HepG2 (cell line): ENCODE data around the gene EEA1. TPM values are rescaled to one million over a fixed set of nuclear protein-coding genes. Genes with fewer than 3 reads are reported as not detected.
A peak's percentile ranks its signal among the peaks of the same experiment; 100 is the strongest.

Experiments
- FOXP1 ChIP-seq, 2 experiments: fragments of 450-650 bp in 1 of 2; IDR thresholded peaks; 2 replicates each; pipeline ENCODE4 v1.6.1; 2017 to 2018; ENCODE audit warnings: antibody characterized with exemption in 1 of 2
- GTF3A ChIP-seq: sonication (generic); formaldehyde crosslinking; conservative IDR thresholded peaks from 2 replicates; pipeline ENCODE4 v1.4.0; 2020; ENCODE audit warnings: mild to moderate bottlenecking, missing genetic modification reagents
- NFYB ChIP-seq: sonication (generic); formaldehyde crosslinking; IDR thresholded peaks from 2 replicates; pipeline ENCODE4 v1.4.0; 2020; ENCODE audit warnings: missing genetic modification reagents
- PHF20 ChIP-seq: sonication (generic); formaldehyde crosslinking; IDR thresholded peaks from 2 replicates; pipeline ENCODE4 v1.5.0; 2020; ENCODE audit warnings: mild to moderate bottlenecking, missing genetic modification reagents
- SAFB2 ChIP-seq: sonication (generic); formaldehyde crosslinking; IDR thresholded peaks from 2 replicates; pipeline ENCODE4 v1.5.1; 2020; ENCODE audit warnings: missing genetic modification reagents, low read depth, mild to moderate bottlenecking, borderline replicate concordance
- SNAPC5 ChIP-seq: sonication (generic); formaldehyde crosslinking; IDR thresholded peaks from 2 replicates; pipeline ENCODE4 v1.8.1; 2023; ENCODE audit warnings: mild to moderate bottlenecking, missing genetic modification reagents, borderline replicate concordance
- SP2 ChIP-seq: sonication (generic); formaldehyde crosslinking; IDR thresholded peaks from 2 replicates; pipeline ENCODE4 v1.5.1; 2020; ENCODE audit warnings: mild to moderate bottlenecking, missing genetic modification reagents
- SRY ChIP-seq: sonication (generic); formaldehyde crosslinking; IDR thresholded peaks from 2 replicates; pipeline ENCODE4 v1.8.0; 2022; ENCODE audit warnings: mild to moderate bottlenecking, missing genetic modification reagents
- ZNF143 ChIP-seq: sonication (generic); formaldehyde crosslinking; IDR thresholded peaks from 2 replicates; pipeline ENCODE4 v1.4.0; 2020; ENCODE audit warnings: missing genetic modification reagents
- ZNF558 ChIP-seq: sonication (generic); formaldehyde crosslinking; IDR thresholded peaks from 2 replicates; pipeline ENCODE4 v1.9.0; 2022; ENCODE audit warnings: mild to moderate bottlenecking, missing genetic modification reagents, borderline replicate concordance
- polyA plus RNA-seq, 8 experiments: library from polyadenylated mRNA; depleted of rRNA in 3 of 8; stranded (reverse) in 7 of 8; unstranded in 1 of 8; fragments of >200 nt; fragmentation: Illumina TruSeq in 4 of 8; extraction: Trizol in 4 of 8; gene quantifications; 2 replicates each; pipeline versions ENCODE4 v1.2.1 to v1.2.3, GENCODE V29; 2011 to 2016; ENCODE audit warnings: low read depth in 4 of 8, missing spikeins in 1 of 8, mixed read lengths in 1 of 8; ENCODE audit not compliant: insufficient read depth in 1 of 8
- total RNA-seq, 5 experiments: library from RNA; depleted of rRNA; stranded (reverse); fragments of >200 nt; fragmentation: Illumina TruSeq; extraction: Trizol; gene quantifications; 2 replicates each; pipeline ENCODE4 v1.2.3, GENCODE V29; 2016; ENCODE audit warnings: low read depth in 1 of 5
- TF ChIP-seq, protein P1 (sequence below): sonication (generic); formaldehyde crosslinking; IDR thresholded peaks from 2 replicates; pipeline ENCODE4 v1.4.0; 2020; ENCODE audit warnings: mild to moderate bottlenecking, missing genetic modification reagents
- TF ChIP-seq, protein P2 (sequence below): sonication (generic); formaldehyde crosslinking; IDR thresholded peaks from 2 replicates; pipeline ENCODE4 v1.4.0; 2020; ENCODE audit warnings: missing genetic modification reagents, borderline replicate concordance
- TF ChIP-seq, protein P3 (sequence below): sonication (generic); formaldehyde crosslinking; IDR thresholded peaks from 2 replicates; pipeline ENCODE4 v1.5.1; 2020; ENCODE audit warnings: missing genetic modification reagents, mild to moderate bottlenecking, borderline replicate concordance
- TF ChIP-seq, protein P4 (sequence below): sonication (generic); formaldehyde crosslinking; IDR thresholded peaks from 2 replicates; pipeline ENCODE4 v1.8.0; 2022; ENCODE audit warnings: mild to moderate bottlenecking, missing genetic modification reagents, moderate library complexity
- TF ChIP-seq, protein P5 (sequence below): conservative IDR thresholded peaks from 2 replicates; pipeline ENCODE4 v1.6.1; 2018; ENCODE audit warnings: missing genetic modification reagents

The EEA1 gene
- total and polyA plus RNA-seq, 2 of the 13 experiments (the other 11 are each of a cell fraction or from before 2014, with no cell fraction given), result 5.0 to 19.3 TPM

DNA sequence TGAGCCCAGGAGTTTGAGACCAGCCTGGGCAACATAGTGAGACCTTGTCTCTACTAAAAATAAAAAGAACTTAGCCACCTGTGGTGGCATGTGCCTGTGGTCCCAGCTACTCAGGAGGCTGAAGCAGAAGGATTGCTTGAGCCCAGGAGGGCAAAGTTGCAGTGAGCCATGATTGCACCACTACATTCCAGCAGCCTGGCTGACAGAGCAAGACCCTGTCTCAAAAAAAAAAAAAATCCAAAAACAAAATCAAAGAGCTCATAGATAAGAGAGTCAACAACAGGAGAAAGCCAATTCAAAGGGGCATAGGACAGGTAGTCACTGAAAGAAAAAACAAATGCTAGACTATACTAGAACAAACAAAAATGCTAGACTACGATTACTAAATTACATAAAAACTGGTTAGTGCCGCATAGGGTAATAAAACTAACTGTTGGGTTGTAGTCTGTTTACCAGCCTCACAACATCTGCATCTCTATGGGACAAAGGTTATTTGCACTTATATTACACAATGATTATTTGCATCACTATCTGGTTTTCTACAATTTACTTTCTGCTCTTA, 16.6 kb upstream of the EEA1 start (continued):
- TF ChIP-seq, protein P1, sequence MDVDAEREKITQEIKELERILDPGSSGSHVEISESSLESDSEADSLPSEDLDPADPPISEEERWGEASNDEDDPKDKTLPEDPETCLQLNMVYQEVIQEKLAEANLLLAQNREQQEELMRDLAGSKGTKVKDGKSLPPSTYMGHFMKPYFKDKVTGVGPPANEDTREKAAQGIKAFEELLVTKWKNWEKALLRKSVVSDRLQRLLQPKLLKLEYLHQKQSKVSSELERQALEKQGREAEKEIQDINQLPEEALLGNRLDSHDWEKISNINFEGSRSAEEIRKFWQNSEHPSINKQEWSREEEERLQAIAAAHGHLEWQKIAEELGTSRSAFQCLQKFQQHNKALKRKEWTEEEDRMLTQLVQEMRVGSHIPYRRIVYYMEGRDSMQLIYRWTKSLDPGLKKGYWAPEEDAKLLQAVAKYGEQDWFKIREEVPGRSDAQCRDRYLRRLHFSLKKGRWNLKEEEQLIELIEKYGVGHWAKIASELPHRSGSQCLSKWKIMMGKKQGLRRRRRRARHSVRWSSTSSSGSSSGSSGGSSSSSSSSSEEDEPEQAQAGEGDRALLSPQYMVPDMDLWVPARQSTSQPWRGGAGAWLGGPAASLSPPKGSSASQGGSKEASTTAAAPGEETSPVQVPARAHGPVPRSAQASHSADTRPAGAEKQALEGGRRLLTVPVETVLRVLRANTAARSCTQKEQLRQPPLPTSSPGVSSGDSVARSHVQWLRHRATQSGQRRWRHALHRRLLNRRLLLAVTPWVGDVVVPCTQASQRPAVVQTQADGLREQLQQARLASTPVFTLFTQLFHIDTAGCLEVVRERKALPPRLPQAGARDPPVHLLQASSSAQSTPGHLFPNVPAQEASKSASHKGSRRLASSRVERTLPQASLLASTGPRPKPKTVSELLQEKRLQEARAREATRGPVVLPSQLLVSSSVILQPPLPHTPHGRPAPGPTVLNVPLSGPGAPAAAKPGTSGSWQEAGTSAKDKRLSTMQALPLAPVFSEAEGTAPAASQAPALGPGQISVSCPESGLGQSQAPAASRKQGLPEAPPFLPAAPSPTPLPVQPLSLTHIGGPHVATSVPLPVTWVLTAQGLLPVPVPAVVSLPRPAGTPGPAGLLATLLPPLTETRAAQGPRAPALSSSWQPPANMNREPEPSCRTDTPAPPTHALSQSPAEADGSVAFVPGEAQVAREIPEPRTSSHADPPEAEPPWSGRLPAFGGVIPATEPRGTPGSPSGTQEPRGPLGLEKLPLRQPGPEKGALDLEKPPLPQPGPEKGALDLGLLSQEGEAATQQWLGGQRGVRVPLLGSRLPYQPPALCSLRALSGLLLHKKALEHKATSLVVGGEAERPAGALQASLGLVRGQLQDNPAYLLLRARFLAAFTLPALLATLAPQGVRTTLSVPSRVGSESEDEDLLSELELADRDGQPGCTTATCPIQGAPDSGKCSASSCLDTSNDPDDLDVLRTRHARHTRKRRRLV (CRISPR knock-in tag), result no peak
- TF ChIP-seq, protein P2, sequence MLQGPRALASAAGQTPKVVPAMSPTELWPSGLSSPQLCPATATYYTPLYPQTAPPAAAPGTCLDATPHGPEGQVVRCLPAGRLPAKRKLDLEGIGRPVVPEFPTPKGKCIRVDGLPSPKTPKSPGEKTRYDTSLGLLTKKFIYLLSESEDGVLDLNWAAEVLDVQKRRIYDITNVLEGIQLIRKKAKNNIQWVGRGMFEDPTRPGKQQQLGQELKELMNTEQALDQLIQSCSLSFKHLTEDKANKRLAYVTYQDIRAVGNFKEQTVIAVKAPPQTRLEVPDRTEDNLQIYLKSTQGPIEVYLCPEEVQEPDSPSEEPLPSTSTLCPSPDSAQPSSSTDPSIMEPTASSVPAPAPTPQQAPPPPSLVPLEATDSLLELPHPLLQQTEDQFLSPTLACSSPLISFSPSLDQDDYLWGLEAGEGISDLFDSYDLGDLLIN (CRISPR knock-in tag), result no peak
- TF ChIP-seq PHF20 (CRISPR knock-in tag), result no peak
- TF ChIP-seq, protein P3, sequence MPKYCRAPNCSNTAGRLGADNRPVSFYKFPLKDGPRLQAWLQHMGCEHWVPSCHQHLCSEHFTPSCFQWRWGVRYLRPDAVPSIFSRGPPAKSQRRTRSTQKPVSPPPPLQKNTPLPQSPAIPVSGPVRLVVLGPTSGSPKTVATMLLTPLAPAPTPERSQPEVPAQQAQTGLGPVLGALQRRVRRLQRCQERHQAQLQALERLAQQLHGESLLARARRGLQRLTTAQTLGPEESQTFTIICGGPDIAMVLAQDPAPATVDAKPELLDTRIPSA, result no peak
- no peak for TF ChIP-seq SP2 (CRISPR knock-in tag)
- TF ChIP-seq SRY (CRISPR knock-in tag), result no peak
- TF ChIP-seq, protein P4, sequence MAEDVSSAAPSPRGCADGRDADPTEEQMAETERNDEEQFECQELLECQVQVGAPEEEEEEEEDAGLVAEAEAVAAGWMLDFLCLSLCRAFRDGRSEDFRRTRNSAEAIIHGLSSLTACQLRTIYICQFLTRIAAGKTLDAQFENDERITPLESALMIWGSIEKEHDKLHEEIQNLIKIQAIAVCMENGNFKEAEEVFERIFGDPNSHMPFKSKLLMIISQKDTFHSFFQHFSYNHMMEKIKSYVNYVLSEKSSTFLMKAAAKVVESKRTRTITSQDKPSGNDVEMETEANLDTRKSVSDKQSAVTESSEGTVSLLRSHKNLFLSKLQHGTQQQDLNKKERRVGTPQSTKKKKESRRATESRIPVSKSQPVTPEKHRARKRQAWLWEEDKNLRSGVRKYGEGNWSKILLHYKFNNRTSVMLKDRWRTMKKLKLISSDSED (CRISPR knock-in tag), result no peak
- no peak for TF ChIP-seq GTF3A (CRISPR knock-in tag)
- TF ChIP-seq SAFB2, result no peak
- TF ChIP-seq, protein P5, sequence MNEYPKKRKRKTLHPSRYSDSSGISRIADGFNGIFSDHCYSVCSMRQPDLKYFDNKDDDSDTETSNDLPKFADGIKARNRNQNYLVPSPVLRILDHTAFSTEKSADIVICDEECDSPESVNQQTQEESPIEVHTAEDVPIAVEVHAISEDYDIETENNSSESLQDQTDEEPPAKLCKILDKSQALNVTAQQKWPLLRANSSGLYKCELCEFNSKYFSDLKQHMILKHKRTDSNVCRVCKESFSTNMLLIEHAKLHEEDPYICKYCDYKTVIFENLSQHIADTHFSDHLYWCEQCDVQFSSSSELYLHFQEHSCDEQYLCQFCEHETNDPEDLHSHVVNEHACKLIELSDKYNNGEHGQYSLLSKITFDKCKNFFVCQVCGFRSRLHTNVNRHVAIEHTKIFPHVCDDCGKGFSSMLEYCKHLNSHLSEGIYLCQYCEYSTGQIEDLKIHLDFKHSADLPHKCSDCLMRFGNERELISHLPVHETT, result no peak
- no peak for TF ChIP-seq ZNF143
- TF ChIP-seq FOXP1 (IDR thresholded peaks at IDR 0.05), result peak; percentile 97
- peak; percentile 96 for TF ChIP-seq FOXP1 (CRISPR knock-in tag; IDR thresholded peaks at IDR 0.05)
- TF ChIP-seq ZNF558, result no peak
- no peak for TF ChIP-seq NFYB (CRISPR knock-in tag)
- no peak for TF ChIP-seq SNAPC5
